RWPE2 (cell line): ENCODE results near the gene USP34.
A peak's percentile ranks its signal among the peaks of the same experiment; 100 is the strongest.
"Not testable (repeated sequence)": the region's sequence is repeated elsewhere in the genome, so short reads cannot be mapped to it uniquely, and the experiment has no call there.

ENCODE experiments used
- ATAC-seq: fragments of 200-7000 bp; cut with Tn5 transposase; 3 replicates; pipeline ENCODE4 v1.9.1; 2021; ENCODE audit warnings: low read depth
- DNase-seq: peaks from one replicate; pipeline ENCODE4 v3.0.0-alpha.2; 2020; ENCODE audit warnings: low spot score
- H3K27ac ChIP-seq: fragments of 450-650 bp; 2 replicates; pipeline ENCODE4 v1.5.1; 2017; ENCODE audit warnings: mild to moderate bottlenecking; ENCODE audit not compliant: poor library complexity, severe bottlenecking
- H3K27me3 ChIP-seq: fragments of 250-450 bp; sonication (Bioruptor Pico); 2 replicates; pipeline ENCODE4 v1.5.1; 2021; ENCODE audit warnings: mild to moderate bottlenecking, moderate library complexity; ENCODE audit not compliant: insufficient read depth, poor library complexity, severe bottlenecking
- H3K36me3 ChIP-seq: fragments of 250-450 bp; sonication (Bioruptor Pico); 2 replicates; pipeline ENCODE4 v1.5.1; 2020; ENCODE audit warnings: low read depth, mild to moderate bottlenecking, moderate library complexity
- H3K4me1 ChIP-seq: fragments of 250-450 bp; sonication (Bioruptor Pico); 2 replicates; pipeline ENCODE4 v1.5.1; 2021; ENCODE audit warnings: mild to moderate bottlenecking, moderate library complexity; ENCODE audit not compliant: insufficient read depth, poor library complexity, severe bottlenecking
- H3K4me3 ChIP-seq: fragments of 250-450 bp; sonication (Bioruptor Pico); 2 replicates; pipeline ENCODE4 v1.5.1; 2021; ENCODE audit warnings: mild to moderate bottlenecking, moderate library complexity; ENCODE audit not compliant: severe bottlenecking
- H3K9me3 ChIP-seq: fragments of 250-450 bp; sonication (Bioruptor Pico); 2 replicates; pipeline ENCODE4 v1.5.1; 2021; ENCODE audit warnings: mild to moderate bottlenecking, moderate library complexity; ENCODE audit not compliant: severe bottlenecking
- TF ChIP-seq, protein P1 (sequence below): fragments of 450-650 bp; IDR thresholded peaks from one replicate; pipeline ENCODE4 v1.5.1; 2017; ENCODE audit warnings: mild to moderate bottlenecking, moderate library complexity; ENCODE audit not compliant: poor library complexity, severe bottlenecking

Gene USP34

DNA sequence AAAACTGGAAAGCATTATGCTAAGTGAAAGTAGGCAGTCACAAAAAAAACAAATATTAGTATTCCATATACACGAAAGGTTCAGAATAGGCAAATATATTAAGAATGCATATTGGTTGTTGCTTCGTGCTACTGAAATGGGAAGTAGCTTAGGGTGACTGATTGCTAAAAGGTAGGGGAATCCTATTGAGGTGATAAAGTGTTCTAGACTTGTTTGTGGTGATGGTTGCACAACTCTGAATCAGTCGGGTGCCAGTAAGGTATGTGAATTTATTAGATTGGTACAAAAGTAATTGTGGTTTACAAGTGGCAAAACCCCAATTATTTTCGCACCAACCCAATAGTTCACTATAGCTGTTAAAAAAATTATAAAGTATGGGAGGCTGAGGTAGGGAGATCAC, 20.7 kb downstream of the USP34 start:
- H3K27me3 ChIP-seq, result no peaks in the 10 kb centered on the region
- H3K9me3 ChIP-seq, result peaks cover 2% of the 10 kb centered on the region
- peaks cover 5% of the 10 kb centered on the region for H3K36me3 ChIP-seq
- no peak overlapping the region for H3K4me3 ChIP-seq
- ATAC-seq, result no peak
- TF ChIP-seq, protein P1, sequence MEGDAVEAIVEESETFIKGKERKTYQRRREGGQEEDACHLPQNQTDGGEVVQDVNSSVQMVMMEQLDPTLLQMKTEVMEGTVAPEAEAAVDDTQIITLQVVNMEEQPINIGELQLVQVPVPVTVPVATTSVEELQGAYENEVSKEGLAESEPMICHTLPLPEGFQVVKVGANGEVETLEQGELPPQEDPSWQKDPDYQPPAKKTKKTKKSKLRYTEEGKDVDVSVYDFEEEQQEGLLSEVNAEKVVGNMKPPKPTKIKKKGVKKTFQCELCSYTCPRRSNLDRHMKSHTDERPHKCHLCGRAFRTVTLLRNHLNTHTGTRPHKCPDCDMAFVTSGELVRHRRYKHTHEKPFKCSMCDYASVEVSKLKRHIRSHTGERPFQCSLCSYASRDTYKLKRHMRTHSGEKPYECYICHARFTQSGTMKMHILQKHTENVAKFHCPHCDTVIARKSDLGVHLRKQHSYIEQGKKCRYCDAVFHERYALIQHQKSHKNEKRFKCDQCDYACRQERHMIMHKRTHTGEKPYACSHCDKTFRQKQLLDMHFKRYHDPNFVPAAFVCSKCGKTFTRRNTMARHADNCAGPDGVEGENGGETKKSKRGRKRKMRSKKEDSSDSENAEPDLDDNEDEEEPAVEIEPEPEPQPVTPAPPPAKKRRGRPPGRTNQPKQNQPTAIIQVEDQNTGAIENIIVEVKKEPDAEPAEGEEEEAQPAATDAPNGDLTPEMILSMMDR, result no peak
- no peak for DNase-seq
- H3K27ac ChIP-seq, result no peak overlapping the region
- no peaks in the 10 kb centered on the region for H3K4me1 ChIP-seq

DNA sequence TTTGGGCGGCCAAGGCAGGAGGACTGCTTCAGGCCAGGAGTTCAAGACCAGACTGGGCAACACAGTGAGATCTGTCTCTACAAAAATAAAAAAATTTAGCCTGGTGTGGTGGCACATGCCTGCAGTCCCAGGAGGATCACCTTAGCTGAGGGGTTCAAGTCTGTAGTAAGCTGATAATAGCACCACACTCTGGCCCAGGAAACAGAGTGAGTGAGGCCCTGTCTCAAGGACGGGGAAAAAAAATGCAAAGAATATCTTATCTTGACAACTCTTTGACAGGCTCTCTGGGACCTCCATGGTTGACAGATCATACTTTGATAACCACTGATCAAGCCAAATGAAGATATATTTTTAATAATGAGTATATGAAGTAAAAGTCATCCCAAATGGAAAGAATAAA, 22.7 kb downstream of the USP34 start:
- Histone ChIP-seq H3K4me1 (no peaks in the 10 kb centered on the region), H3K27ac (no peak overlapping the region), H3K9me3 (peaks cover 2% of the 10 kb centered on the region), H3K36me3 (peaks cover 8% of the 10 kb centered on the region), H3K27me3 (no peaks in the 10 kb centered on the region), H3K4me3 (no peak overlapping the region)
- TF ChIP-seq, protein P1, result no peak
- ATAC-seq (no peak), DNase-seq (no peak)

DNA sequence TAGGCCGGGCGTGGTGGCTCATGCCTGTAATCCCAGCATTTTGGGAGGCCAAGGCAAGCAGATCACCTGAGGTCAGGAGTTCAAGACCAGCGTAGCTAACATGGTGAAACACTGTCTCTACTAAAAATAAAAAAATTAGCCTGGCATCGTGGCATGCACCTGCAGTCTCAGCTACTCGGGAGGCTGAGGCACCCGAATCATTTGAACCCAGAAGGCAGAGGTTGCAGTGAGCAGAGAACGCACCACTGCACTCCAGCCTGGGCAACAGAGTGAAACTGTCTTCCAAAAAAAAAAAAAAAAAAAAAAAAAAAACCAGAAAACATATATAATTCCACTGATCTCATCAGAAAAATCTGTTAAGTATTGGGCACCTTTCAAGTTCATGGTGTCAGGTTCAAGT, 23.9 kb downstream of the USP34 start:
- not testable (repeated sequence) for H3K27ac ChIP-seq, H3K27me3 ChIP-seq, H3K9me3 ChIP-seq, H3K36me3 ChIP-seq, ATAC-seq, H3K4me1 ChIP-seq, H3K4me3 ChIP-seq, DNase-seq

DNA sequence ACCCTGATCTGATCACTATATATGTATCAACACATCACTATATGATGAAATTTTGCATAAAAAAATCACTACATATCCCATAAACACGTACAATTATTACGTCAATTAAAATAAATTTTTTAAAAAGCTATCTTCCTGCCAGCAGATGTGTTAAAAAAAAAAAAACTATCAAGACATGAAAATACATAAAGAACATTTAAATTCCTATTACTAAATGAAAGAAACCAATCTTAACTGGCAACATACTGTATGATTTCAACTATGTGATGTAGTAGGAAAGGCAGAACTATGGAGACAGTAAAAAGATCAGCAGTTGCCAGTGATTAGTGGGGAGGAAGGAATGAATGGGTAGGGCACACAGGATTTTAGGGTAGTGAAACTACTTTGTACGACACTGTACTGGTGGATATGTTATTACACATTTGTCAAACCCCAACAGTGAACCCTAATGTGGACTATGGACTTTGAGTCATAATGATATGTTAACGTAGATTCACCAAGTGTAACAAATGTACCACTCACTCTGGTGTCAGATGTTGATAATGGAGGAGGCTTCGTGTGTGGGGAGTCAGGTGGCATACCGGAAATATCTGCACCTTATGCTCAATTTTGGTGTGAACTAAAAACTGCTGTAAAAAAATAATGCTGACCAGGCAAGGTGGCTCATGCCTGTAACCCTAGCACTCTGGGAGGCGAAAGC, 27.4 kb downstream of the USP34 start:
- TF ChIP-seq, protein P1, result no peak
- Histone ChIP-seq H3K36me3 (peaks cover 4% of the 10 kb centered on the region), H3K4me1 (no peaks in the 10 kb centered on the region), H3K9me3 (no peaks in the 10 kb centered on the region), H3K27ac (no peak overlapping the region), H3K4me3 (no peak overlapping the region), H3K27me3 (no peaks in the 10 kb centered on the region)
- ATAC-seq (no peak), DNase-seq (no peak)

DNA sequence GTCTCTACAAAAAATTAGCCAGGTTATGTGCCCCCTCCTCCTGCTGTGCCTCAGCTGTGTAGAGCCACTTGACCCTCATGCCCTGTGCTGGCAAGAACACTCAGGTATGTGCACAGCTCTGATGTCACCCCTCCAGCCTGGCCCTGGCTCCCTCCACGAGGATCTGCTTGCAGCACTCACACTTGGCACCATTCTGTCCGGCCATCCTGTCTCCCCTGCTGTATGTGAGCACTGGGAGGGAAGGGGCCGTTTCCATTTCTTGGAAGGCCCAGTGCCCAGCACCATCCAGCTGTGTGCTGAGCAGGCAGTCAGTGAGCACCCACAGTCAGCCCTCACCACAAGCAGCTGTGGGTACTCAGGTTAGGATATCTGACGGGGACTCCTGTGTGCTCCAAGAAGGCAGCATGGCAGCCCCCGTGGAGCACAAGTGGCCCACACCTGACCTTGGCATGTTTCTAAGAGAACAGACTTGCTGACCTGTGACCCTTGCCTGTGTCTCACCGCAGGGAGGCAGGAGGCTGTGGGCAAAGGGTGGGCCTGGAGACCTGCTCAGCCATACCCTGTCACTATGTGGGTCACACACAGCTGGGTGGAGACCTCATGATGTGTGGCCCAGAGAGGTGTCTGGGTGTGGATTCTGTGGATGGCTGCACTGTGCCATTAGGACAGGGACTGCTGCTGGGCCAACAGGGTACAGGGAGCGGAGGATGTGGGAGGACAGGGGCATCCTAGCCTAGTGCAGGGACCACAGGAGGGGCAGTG, 31.5 kb downstream of the USP34 start:
- H3K4me3 ChIP-seq, result no peak overlapping the region
- ATAC-seq (peak; percentile 42; the same call in 1 of the 3 replicates), DNase-seq (no peak)
- TF ChIP-seq, protein P1, result no peak
- H3K9me3 ChIP-seq, result no peaks in the 10 kb centered on the region
- no peaks in the 10 kb centered on the region for H3K4me1 ChIP-seq
- peaks cover 2% of the 10 kb centered on the region; the same call in 1 of the 2 replicates for H3K36me3 ChIP-seq
- H3K27ac ChIP-seq, result no peak overlapping the region
- no peaks in the 10 kb centered on the region for H3K27me3 ChIP-seq
